ENCODE measurements around the gene ZNF445.

GRCh38 chr3:44434834-44435510 is 42.5 kb downstream of the ZNF445 start:
- TF ChIP-seq POLR2A (IDR thresholded peaks at IDR 0.05): no peak
- no peak for TF ChIP-seq CTCF (IDR thresholded peaks at IDR 0.05)
